HEK293 (cell line): ENCODE results near the gene MAP3K13.

Experiments used
- MYNN ChIP-seq: fragments of 450-650 bp; formaldehyde crosslinking; IDR thresholded peaks from 2 replicates; pipeline ENCODE4 v1.5.1; 2016; ENCODE audit warnings: missing biosample characterization, missing genetic modification characterization, borderline replicate concordance
- ZIC2 ChIP-seq: fragments of 450-650 bp; formaldehyde crosslinking; IDR thresholded peaks from 2 replicates; pipeline ENCODE4 v1.5.1; 2016; ENCODE audit warnings: missing biosample characterization, missing genetic modification characterization
- ZNF670 ChIP-seq: fragments of 450-650 bp; formaldehyde crosslinking; IDR thresholded peaks from 2 replicates; pipeline ENCODE4 v1.5.1; 2016; ENCODE audit warnings: missing biosample characterization, missing genetic modification characterization, low read depth
- TF ChIP-seq, protein P1 (sequence below): fragments of 450-650 bp; formaldehyde crosslinking; conservative IDR thresholded peaks from 2 replicates; pipeline ENCODE4 v1.5.1; 2016; ENCODE audit warnings: low read depth, missing biosample characterization, missing genetic modification characterization
- TF ChIP-seq, protein P2 (sequence below): fragments of 450-650 bp; formaldehyde crosslinking; IDR thresholded peaks from 2 replicates; pipeline ENCODE4 v1.5.1; 2016; ENCODE audit warnings: missing biosample characterization, missing genetic modification characterization
- TF ChIP-seq, protein P3 (sequence below): fragments of 450-650 bp; formaldehyde crosslinking; IDR thresholded peaks from 2 replicates; pipeline ENCODE4 v1.5.1; 2016; ENCODE audit warnings: missing biosample characterization, missing genetic modification characterization, low read depth

DNA sequence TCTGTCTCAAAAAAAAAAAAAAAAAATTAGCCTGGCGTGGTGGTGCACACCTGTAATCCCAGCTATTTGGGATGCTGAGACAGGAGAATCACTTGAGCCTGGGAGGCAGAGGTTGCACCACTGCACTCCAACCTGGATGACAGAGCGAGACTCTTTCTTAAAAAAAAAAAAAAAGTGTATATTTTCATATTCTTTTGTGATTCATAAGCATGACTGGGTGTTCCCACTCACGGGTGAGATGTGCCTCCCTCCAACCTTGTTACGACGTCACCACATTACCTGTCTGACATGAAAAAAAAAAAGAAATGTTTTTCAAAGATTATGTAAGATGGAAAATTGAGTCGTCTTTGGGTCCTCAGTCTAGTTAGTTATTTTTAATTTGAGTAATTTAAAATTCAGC, 79.1 kb downstream of the MAP3K13 start:
- TF ChIP-seq MYNN (tag by site-specific recombination): no peak
- no peak for TF ChIP-seq ZNF670
- TF ChIP-seq, protein P1, sequence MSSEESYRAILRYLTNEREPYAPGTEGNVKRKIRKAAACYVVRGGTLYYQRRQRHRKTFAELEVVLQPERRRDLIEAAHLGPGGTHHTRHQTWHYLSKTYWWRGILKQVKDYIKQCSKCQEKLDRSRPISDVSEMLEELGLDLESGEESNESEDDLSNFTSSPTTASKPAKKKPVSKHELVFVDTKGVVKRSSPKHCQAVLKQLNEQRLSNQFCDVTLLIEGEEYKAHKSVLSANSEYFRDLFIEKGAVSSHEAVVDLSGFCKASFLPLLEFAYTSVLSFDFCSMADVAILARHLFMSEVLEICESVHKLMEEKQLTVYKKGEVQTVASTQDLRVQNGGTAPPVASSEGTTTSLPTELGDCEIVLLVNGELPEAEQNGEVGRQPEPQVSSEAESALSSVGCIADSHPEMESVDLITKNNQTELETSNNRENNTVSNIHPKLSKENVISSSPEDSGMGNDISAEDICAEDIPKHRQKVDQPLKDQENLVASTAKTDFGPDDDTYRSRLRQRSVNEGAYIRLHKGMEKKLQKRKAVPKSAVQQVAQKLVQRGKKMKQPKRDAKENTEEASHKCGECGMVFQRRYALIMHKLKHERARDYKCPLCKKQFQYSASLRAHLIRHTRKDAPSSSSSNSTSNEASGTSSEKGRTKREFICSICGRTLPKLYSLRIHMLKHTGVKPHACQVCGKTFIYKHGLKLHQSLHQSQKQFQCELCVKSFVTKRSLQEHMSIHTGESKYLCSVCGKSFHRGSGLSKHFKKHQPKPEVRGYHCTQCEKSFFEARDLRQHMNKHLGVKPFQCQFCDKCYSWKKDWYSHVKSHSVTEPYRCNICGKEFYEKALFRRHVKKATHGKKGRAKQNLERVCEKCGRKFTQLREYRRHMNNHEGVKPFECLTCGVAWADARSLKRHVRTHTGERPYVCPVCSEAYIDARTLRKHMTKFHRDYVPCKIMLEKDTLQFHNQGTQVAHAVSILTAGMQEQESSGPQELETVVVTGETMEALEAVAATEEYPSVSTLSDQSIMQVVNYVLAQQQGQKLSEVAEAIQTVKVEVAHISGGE (tag by site-specific recombination): no peak
- TF ChIP-seq, protein P2, sequence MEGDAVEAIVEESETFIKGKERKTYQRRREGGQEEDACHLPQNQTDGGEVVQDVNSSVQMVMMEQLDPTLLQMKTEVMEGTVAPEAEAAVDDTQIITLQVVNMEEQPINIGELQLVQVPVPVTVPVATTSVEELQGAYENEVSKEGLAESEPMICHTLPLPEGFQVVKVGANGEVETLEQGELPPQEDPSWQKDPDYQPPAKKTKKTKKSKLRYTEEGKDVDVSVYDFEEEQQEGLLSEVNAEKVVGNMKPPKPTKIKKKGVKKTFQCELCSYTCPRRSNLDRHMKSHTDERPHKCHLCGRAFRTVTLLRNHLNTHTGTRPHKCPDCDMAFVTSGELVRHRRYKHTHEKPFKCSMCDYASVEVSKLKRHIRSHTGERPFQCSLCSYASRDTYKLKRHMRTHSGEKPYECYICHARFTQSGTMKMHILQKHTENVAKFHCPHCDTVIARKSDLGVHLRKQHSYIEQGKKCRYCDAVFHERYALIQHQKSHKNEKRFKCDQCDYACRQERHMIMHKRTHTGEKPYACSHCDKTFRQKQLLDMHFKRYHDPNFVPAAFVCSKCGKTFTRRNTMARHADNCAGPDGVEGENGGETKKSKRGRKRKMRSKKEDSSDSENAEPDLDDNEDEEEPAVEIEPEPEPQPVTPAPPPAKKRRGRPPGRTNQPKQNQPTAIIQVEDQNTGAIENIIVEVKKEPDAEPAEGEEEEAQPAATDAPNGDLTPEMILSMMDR (tag by site-specific recombination): no peak
- TF ChIP-seq ZIC2 (tag by site-specific recombination): no peak
- TF ChIP-seq, protein P3, sequence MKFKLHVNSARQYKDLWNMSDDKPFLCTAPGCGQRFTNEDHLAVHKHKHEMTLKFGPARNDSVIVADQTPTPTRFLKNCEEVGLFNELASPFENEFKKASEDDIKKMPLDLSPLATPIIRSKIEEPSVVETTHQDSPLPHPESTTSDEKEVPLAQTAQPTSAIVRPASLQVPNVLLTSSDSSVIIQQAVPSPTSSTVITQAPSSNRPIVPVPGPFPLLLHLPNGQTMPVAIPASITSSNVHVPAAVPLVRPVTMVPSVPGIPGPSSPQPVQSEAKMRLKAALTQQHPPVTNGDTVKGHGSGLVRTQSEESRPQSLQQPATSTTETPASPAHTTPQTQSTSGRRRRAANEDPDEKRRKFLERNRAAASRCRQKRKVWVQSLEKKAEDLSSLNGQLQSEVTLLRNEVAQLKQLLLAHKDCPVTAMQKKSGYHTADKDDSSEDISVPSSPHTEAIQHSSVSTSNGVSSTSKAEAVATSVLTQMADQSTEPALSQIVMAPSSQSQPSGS: no peak
